GM10847 (cell line): ENCODE data around the gene RBM19.

Experiments used
- POLR2A ChIP-seq: IDR thresholded peaks from 2 replicates; pipeline ENCODE4 v1.6.1; 2011; ENCODE audit not compliant: insufficient read length; ENCODE audit errors: extremely low read depth

The RBM19 gene

DNA sequence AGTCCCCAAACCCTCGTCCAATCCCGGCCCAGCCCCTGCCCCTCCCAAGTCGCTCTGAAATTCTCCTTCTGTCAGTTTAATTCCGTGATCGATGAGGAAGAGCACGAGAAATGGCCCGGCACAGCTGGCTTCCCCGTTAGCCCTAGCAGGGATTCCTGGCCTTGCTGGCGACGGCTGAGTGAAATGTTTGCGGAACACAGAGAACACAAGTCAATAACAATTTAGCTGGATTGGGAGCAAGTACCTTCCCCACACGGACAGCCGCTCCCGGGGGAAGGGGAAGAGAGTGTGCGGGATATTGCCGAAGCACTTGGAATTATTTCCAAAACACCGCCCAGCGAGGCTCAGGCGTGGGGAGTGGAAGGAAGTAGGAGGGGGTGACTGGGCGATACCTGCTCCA lies 134.6 kb downstream of the RBM19 start:
- no peak for TF ChIP-seq POLR2A

- TF ChIP-seq POLR2A: no peak
These were observed 135.1 kb downstream of the RBM19 start for GRCh38 chr12:113831016-113831415.

DNA sequence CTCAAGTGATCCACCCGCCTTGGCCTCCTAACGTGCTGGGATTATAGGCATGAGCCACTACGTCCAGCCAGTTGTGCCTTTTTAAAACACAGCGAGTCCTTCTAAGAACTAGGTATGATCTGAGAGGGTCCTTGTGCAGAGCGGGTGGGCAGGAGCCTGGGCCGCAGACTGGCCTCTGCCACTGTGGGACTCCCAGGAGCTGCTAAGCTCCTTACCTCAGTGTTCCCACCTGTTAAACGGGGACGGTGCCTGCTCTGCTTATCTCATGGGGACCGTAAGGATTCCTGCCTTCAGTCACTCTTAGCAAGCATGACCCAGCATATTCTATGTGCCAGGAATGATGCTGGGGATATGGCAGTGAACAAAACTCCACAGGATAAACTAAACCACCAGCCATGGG lies 136.9 kb downstream of the RBM19 start:
- TF ChIP-seq POLR2A: no peak

GRCh38 chr12:113827539-113828114 lies 138.5 kb downstream of the RBM19 start:
- no peak for TF ChIP-seq POLR2A

GRCh38 chr12:113826805-113827538 lies 139.2 kb downstream of the RBM19 start:
- TF ChIP-seq POLR2A: no peak

- TF ChIP-seq POLR2A: no peak
These were observed 140.4 kb downstream of the RBM19 start for GRCh38 chr12:113825705-113826104.

GRCh38 chr12:113823816-113824215 lies 142.3 kb downstream of the RBM19 start:
- TF ChIP-seq POLR2A: no peak

DNA sequence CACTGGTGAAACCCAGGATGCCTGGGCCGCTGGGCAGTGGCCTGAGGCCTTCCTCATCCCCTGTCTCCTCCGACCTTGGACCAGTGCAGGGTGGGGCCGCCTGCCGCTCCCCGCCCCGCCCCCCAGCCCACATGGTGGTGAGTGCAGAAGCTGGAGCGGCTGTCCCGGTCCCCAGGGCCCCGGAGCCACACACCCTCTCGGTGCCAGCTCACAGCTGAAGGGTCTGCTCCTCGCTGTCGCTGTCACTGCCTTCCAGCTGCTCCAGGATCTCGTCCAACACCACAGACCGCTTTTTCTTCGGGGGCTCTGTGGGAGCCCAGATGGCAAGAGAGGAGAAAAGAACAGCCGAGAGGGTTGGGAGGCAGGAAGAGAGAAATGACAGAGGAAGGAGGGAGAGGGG lies 143.1 kb downstream of the RBM19 start:
- no peak for TF ChIP-seq POLR2A

DNA sequence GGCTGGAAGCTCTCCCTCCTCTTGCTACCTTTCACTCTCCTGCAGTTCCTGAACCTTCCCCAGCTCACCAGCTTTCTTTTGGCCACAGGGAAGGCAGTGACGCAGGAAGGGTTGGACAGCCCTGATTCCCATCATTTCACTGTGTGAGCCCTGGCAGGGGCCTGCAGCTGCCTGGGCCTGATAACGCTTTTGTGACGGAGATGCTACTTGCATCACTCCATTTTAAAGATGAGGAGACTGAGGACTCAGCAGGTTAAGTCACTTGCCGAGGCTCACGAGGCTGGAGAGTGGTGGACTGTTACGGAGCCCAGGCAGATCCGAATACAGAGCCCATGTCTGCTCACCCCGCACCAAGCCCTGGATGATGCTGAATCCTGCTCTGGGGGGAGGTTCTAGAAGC lies 145.3 kb downstream of the RBM19 start:
- TF ChIP-seq POLR2A: no peak

DNA sequence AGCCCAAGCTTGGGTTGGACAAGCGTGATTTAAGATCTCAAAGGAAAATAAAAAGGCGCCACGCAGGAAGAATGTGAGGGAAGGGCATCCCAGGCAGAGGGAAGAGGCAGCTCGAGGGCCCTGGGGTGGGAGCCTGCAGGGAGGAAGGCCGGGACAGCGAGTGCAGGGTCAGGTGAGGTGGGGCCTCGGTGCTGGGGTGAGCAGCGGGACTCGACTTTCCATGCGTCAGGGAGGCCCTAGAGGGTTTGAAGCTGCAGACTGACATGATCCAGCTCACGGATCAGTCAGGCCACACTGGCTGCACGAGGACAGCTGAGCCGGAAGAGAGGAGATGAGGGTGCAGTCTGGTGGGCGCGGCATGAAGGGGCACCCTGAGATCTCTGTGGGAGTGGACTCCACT lies 145.8 kb downstream of the RBM19 start:
- no peak for TF ChIP-seq POLR2A

- no peak for TF ChIP-seq POLR2A
These were observed 146.6 kb downstream of the RBM19 start for GRCh38 chr12:113819495-113819894.

DNA sequence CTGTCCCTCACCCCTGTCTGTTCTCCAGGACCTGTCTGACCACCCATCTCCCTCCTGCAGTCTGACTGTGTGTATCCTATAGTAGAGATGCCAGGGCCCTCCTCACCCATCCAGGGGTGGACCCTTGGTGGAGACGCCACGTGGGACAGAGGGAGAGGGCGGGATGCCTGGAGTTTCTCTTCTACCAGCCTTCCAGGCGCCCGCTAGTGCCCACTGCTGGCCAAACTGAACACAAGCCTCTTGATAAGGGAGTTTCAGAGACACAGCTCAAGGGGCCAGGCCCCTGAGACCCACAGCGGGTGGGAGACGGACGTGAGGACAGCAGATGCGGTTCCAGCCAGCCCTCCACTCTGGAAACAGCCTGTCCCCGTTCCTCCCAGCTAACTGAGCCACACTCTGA lies 147.3 kb downstream of the RBM19 start:
- no peak for TF ChIP-seq POLR2A

- no peak for TF ChIP-seq POLR2A
These were observed 147.8 kb downstream of the RBM19 start for GRCh38 chr12:113818283-113818682.

- no peak for TF ChIP-seq POLR2A
These were observed 149.3 kb downstream of the RBM19 start for GRCh38 chr12:113816866-113817265.

DNA sequence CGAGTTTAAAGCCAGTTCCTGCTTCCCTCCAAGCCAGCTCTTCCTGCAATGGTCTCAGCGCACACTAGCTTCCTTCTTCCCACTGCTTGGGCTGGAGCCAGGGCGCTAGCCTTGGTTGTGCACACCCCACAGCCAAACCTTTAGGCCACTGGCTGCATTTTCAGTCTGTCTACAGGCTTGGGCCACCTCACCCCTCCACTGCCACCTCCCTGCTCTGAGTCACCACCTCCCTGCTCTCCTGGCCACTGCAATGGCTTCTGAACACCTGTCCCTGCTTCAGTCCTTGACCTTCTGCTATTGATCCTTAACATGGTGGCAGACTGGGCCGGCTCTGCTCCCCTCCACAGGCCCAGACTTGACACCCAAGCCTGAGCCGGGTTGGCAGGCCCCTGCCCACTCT lies 151.1 kb downstream of the RBM19 start:
- TF ChIP-seq POLR2A: no peak

GRCh38 chr12:113813229-113813541 lies 152.9 kb downstream of the RBM19 start:
- TF ChIP-seq POLR2A: no peak
